ELF-1 (cell line): Measurements from ENCODE around the gene VKORC1.
A peak's percentile ranks its signal among the peaks of the same experiment; 100 is the strongest.
"Not testable (repeated sequence)": the region's sequence is repeated elsewhere in the genome, so short reads cannot be mapped to it uniquely, and the experiment has no call there.

Experiments
- DNase-seq: peaks from one replicate; pipeline ENCODE4 v3.0.0-alpha.2; 2016; ENCODE audit warnings: low read depth, low spot score

Gene VKORC1

DNA sequence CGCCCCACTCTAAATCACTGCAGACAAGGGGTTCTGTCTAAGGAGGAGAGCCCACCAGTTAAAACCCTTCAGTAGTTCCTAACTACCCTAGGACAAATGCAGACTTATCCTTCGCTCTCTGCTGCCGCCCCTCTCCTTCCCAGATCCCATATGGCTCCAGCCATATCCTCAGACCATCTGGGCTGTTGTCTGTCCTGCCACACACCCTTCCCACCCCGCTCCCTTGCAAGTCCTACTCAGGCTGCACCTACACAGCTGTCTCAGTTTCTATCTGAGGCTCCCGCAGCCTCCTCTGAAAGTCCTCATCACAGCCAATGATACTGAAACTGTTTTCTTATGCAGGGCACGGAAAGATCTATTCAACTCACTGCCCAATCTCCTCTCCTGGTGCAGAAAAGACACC, 12.9 kb upstream of the VKORC1 start:
- no peak for DNase-seq

GRCh38 chr16:31106509-31107464, 12.2 kb upstream of the VKORC1 start:
- no peak for DNase-seq

GRCh38 chr16:31105677-31106213, 11.1 kb upstream of the VKORC1 start:
- DNase-seq: peak; percentile 92

DNA sequence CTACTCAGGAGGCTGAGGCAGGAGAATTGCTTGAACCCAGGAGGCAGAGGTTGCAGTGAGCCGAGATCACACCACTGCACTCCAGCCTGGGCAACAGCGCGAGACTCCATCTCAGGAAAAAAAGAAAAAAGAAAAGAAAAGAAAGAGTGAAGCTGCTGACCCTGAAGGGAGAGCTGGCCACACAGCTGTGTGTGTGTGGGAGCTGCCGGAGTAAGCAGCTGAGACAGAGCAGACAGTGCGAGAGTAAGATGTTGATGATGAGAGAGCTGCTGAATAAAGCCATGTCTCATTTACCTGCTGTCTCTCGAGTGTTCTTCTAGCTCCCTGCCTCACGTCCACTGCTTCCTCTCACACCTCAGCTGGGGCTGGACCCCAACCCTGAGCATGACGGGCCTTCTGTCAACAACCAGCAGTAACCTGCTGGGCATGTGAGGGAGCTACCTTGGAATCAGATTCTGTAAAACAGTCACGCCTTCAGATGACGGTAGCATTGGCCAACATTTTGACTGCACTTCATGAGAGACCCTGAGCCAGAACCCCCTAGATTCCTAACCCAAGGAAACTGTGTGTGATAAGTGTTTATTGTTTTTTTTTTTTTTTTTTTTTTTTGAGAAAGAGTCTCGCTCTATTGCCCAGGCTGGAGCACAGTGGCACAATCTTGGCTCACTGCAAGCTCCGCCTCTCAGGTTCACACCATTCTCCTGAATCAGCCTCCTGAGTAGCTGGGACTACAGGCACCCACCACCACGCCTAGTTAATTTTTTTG, 6.5 kb upstream of the VKORC1 start:
- DNase-seq: not testable (repeated sequence)

- no peak for DNase-seq
Observed at GRCh38 chr16:31099860-31100638, 5.5 kb upstream of the VKORC1 start.

GRCh38 chr16:31094088-31094423, 541 bp downstream of the VKORC1 start:
- peak; percentile 49 for DNase-seq

DNA sequence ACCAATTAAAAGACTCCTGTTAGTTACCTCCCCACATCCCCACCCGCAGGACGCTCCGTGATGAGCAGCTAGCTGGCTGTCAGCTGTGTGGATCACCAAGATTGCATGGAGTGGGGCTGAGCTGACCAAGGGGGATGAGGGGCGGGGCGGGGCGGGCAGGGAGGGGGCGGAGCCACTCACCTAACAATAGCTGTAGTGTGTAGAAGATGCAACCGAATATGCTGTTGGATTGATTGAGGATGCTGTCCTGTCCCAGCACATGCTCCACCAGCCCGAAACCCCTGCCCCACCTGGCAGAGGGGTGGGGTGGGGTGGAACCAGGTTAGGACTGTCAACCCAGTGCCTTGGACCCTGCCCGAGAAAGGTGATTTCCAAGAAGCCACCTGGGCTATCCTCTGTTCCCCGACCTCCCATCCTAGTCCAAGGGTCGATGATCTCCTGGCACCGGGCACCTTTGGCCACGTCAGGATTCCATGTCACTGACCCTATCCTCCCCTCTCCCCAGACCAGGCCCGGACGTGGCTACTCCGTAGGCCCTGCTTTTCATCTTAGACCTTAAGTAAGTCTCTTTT, 1.4 kb downstream of the VKORC1 start:
- DNase-seq: peak; percentile 45

DNA sequence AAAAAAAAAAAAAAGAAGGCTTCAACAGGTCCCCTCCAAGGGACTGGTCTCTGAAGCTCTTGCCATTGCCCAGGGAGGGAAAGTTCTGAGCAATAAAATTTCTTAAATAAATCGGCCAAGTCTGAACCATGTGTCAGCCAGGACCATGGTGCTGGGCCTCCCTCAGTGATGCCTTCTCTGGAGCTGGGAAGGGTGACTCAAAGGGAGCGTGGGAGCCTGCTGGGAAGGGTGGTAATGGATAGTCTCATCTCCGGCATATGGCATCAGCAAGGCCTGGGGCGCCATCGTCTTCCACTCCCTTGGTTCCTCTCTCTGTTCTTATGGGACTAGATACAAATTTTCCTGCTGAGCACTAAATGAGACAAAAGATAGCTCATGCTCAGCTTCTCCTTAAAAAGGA, 2.3 kb downstream of the VKORC1 start:
- no peak for DNase-seq

DNA sequence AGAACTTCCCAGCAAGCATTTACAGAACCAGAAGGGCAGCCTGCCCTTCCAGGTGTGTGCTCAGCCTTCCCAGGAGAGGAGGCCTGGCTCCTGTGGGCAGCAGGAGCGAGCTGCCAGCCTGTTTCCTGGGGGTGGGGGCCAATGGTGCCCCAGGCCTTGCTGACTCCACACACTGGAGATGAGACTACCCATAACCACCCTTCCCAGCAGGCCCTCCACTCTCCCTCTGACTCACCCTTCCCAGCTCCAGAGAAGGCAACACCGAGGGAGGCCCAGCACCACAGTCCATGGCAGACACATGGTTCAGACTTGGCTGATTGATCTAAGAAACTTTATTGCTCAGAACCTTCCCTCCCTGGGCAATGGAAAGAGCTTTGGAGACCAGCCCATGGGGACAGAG, 4.1 kb downstream of the VKORC1 start:
- no peak for DNase-seq

DNA sequence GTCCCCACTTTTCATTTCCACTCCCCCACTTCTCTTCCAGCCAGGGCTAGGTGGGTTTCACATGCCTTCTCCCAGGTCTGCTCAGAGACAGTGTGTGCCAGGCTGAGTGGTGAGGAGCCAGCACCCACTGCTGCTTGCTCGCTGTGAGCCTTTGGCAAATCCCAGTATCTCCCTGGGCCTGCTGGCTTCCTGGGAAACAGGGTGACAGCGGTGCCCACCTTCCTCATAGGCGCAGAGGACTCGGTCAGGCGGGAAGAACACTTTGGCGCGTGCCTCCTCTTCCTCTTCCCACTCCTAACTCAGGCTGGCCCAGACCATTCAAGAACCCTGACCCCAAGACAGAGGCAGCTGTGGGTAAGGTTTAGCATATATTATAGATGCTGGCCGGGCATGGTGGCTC, 5.4 kb downstream of the VKORC1 start:
- no peak for DNase-seq

DNA sequence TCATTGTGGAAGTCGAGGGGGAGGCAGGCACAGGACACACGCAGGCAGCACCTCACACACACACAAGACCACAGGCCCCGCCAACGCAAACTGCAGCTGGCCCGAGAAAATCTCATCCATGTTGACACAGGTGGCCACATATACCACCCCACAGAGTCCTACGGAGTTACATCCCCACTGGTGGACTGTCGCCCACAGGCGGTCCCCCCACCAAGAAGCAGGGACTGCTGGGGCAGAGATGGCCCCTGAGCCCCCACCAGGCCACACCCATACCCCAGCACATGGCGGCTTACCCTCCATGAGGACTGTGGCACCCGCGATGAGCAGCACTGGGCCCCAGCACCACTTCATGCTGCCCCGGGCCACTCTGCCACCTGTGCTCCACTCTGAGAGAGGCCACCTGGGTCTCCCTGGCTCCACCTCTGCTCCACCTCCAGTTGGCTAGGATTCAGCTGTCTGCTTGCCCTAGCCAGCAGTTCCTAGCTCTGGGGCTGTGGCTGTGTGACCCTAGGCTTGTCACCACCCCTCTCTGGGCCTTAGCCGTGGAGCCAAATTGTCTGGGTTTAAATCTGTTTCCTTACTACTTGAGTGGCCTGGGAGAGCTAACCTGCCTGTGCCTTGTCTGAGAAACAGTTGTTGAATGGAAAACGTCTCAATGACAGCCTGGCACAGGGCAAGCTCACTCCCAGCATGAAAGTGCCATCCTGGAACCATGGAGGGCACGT, 6.0 kb downstream of the VKORC1 start, which contains the start of gene PRSS53:
Gene PRSS53 (minus strand): TSS at position 485 of the 725 bp plus-strand sequence. CDS start 134 bp downstream, at position 351.
- no peak for DNase-seq

- no peak for DNase-seq
Observed at GRCh38 chr16:31087971-31088370, 6.6 kb downstream of the VKORC1 start.

GRCh38 chr16:31087481-31087880, 7.1 kb downstream of the VKORC1 start:
- no peak for DNase-seq

DNA sequence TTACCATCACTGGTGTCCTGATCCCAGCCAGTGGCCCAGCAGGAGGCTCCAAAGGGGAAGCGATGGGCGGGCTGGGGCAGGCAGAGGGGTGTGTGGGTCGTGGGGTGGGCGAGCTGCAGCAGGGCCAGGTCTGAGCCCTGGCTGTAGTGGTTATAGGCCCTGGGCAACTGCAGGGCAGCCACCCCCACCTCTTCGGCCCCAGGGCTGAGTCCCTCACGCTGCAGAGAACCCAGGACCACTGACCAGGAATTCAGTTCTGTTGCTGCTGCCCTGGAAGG, 8.0 kb downstream of the VKORC1 start:
- no peak for DNase-seq

DNA sequence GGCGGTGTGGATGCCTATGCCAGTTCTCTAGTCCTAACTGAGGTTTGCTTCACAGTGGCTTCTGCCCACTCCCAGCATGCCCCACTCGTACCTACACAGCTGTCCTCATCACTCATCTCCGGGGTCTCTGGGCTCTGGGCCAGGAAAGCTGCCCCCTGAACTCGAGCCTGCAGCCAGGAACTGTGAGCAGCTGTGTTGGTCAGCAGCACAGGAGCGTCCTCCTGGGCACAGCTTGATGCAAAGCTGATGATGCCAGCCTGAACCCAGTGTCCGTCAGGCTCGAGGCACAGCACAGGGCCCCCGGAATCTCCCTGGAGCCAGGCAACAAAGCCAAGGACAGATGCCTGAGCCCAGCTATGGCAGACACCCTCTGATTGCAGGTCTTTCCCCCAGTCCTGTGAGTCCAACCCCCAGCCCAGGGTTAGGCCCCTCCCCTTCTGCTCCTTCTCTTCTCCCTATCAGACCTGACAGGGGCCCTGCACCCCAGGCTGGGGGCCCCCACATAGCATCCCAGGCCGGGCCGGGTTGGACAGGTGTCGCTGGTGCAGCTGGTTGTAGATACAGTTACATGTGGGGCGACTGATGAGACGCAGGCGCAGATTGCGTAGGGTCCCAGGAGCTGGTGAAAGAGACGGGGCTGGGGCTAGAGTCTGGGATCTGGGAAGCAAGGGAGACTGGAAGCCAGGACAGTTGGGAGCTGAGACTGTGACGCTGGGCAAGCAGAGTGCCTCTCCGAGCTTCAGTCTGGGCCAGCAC, 8.5 kb downstream of the VKORC1 start:
- no peak for DNase-seq

GRCh38 chr16:31085411-31085810, 9.2 kb downstream of the VKORC1 start:
- DNase-seq: no peak

DNA sequence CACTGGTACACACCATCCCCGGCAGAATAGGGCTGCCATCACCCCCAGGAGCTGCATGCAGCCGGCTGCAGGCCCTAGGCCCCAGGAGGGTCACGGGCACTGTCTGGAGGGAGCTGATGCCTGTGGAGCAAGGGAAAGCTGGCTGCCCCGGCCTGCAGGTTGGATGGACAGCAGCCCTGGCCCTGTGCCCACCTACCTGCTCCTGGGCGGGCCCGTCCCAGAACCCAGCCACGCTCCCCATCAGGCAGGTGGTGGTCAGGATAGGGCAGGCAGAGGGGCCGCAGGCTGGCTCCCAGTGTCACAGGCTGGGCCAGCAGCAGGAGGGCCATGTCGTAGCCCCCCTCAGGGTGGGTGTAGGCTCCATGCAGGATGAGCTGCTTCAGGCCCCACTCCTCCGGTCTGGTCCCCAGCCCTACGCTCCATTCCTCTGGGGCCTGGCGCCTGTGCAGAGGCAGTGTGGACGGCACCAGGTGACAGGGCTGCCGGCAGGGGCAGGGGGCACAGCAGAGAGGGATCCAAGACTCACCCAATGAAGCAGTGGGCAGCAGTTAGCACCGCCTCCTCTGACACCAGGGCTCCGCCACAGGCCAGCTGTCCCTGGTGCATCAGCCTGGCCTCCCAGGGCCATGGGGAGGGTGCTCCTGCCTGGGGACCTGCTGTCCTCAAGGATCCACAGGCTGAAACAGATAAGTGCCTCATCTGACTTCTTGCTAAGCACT, 9.9 kb downstream of the VKORC1 start:
- DNase-seq: no peak

- no peak for DNase-seq
Observed at GRCh38 chr16:31083981-31084380, 10.6 kb downstream of the VKORC1 start.

GRCh38 chr16:31083556-31083955, 11.0 kb downstream of the VKORC1 start:
- DNase-seq: no peak
